ENCODE data around the gene KMT2B.

Gene KMT2B

GRCh38 chr19:35757749-35758608 is 40.2 kb downstream of the KMT2B start, which contains the start of gene PROSER3:
TSS of gene PROSER3 (plus strand) at chr19:35758176. CDS start at chr19:35758216, 40 bp downstream.
- H3F3A ChIP-seq (ENCODE audit: low read depth) = no peaks in the 10 kb centered on the region
- no peaks in the 10 kb centered on the region for H3K9me3 ChIP-seq (ENCODE audit: insufficient read depth, low read depth, low read length)
- peak within 1 kb of the TSS; percentile 83 for H3K4me2 ChIP-seq (ENCODE audit: low read depth, low read length, poor library complexity, severe bottlenecking)
- H3K27me3 ChIP-seq (ENCODE audit: insufficient read depth, low read length, poor library complexity, severe bottlenecking) = no peaks in the 10 kb centered on the region
- H3K9ac ChIP-seq (ENCODE audit: low read depth, low read length, poor library complexity, severe bottlenecking) = peak within 1 kb of the TSS; percentile 89
- H3K79me2 ChIP-seq (ENCODE audit: insufficient read depth, low read length) = peaks cover 13% of the 10 kb centered on the region; the same call in 1 of the 2 replicates
- peak within 1 kb of the TSS; percentile 89 for H3K4me3 ChIP-seq (ENCODE audit: low read length, poor library complexity, severe bottlenecking)
- H3K4me1 ChIP-seq (ENCODE audit: insufficient read depth, low read length, poor library complexity, severe bottlenecking) = peaks cover 13% of the 10 kb centered on the region
- no peak for TF ChIP-seq CTCF (conservative IDR thresholded peaks at IDR 0.05; ENCODE audit: low read length)
- H3K9me2 ChIP-seq (replicated peaks; ENCODE audit: low read depth, low read length) = no peaks in the 10 kb centered on the region
- no peaks in the 10 kb centered on the region for H4K20me1 ChIP-seq (ENCODE audit: insufficient read depth, low read length, poor library complexity, severe bottlenecking)
- H2AFZ ChIP-seq (ENCODE audit: low read length) = peak within 1 kb of the TSS; percentile 94
- H3K36me3 ChIP-seq (ENCODE audit: insufficient read depth, low read length) = no peaks in the 10 kb centered on the region; the same call in 1 of the 2 replicates

- H3K36me3 ChIP-seq (ENCODE audit: insufficient read depth, low read length) = no peaks in the 10 kb centered on the region
- H3K4me1 ChIP-seq (ENCODE audit: insufficient read depth, low read length, poor library complexity, severe bottlenecking) = peaks cover 13% of the 10 kb centered on the region
- peak overlapping the region; percentile 76 for H3K4me2 ChIP-seq (ENCODE audit: low read depth, low read length, poor library complexity, severe bottlenecking)
- peaks cover 13% of the 10 kb centered on the region; the same call in 1 of the 2 replicates for H3K79me2 ChIP-seq (ENCODE audit: insufficient read depth, low read length)
- H3K9ac ChIP-seq (ENCODE audit: low read depth, low read length, poor library complexity, severe bottlenecking) = peak overlapping the region; percentile 89
- TF ChIP-seq CTCF (conservative IDR thresholded peaks at IDR 0.05; ENCODE audit: low read length) (no peak), EZH2phosphoT487 (IDR thresholded peaks at IDR 0.05; ENCODE audit: borderline replicate concordance) (no peak)
- H3F3A ChIP-seq (ENCODE audit: low read depth) = no peaks in the 10 kb centered on the region
- H3K9me2 ChIP-seq (replicated peaks; ENCODE audit: low read depth, low read length) = no peaks in the 10 kb centered on the region
- no peaks in the 10 kb centered on the region for H4K20me1 ChIP-seq (ENCODE audit: insufficient read depth, low read length, poor library complexity, severe bottlenecking)
- H3K4me3 ChIP-seq (ENCODE audit: low read length, poor library complexity, severe bottlenecking) = peak overlapping the region; percentile 89
- no peak overlapping the region for H2AFZ ChIP-seq (ENCODE audit: low read length)
- H3K27me3 ChIP-seq (ENCODE audit: insufficient read depth, low read length, poor library complexity, severe bottlenecking) = no peaks in the 10 kb centered on the region
- H3K9me3 ChIP-seq (ENCODE audit: insufficient read depth, low read depth, low read length) = no peaks in the 10 kb centered on the region
Measured at GRCh38 chr19:35759697-35760096, 41.9 kb downstream of the KMT2B start.

GRCh38 chr19:35760711-35761349 is 43.0 kb downstream of the KMT2B start:
- Histone ChIP-seq H2AFZ (ENCODE audit: low read length) (no peak overlapping the region), H3K4me1 (ENCODE audit: insufficient read depth, low read length, poor library complexity, severe bottlenecking) (peaks cover 13% of the 10 kb centered on the region), H3K9me3 (ENCODE audit: insufficient read depth, low read depth, low read length) (no peaks in the 10 kb centered on the region), H3K4me2 (ENCODE audit: low read depth, low read length, poor library complexity, severe bottlenecking) (no peak overlapping the region), H3K4me3 (ENCODE audit: low read length, poor library complexity, severe bottlenecking) (no peak overlapping the region), H3F3A (ENCODE audit: low read depth) (no peaks in the 10 kb centered on the region), H4K20me1 (ENCODE audit: insufficient read depth, low read length, poor library complexity, severe bottlenecking) (no peaks in the 10 kb centered on the region), H3K36me3 (ENCODE audit: insufficient read depth, low read length) (no peaks in the 10 kb centered on the region), H3K27me3 (ENCODE audit: insufficient read depth, low read length, poor library complexity, severe bottlenecking) (no peaks in the 10 kb centered on the region), H3K9ac (ENCODE audit: low read depth, low read length, poor library complexity, severe bottlenecking) (no peak overlapping the region), H3K9me2 (replicated peaks; ENCODE audit: low read depth, low read length) (no peaks in the 10 kb centered on the region), H3K79me2 (ENCODE audit: insufficient read depth, low read length) (peaks cover 13% of the 10 kb centered on the region; the same call in 1 of the 2 replicates)
- TF ChIP-seq CTCF (conservative IDR thresholded peaks at IDR 0.05; ENCODE audit: low read length) = no peak
- TF ChIP-seq EZH2phosphoT487 (IDR thresholded peaks at IDR 0.05; ENCODE audit: borderline replicate concordance) = no peak

Measured in Loucy (cell line).